Embryonic facial prominence (tissue), 1 donor: ENCODE measurements around the gene MED13L.
"Not testable (repeated sequence)": the region's sequence is repeated elsewhere in the genome, so short reads cannot be mapped to it uniquely, and the experiment has no call there.

Experiments
- DNase-seq: peaks from one replicate; pipeline ENCODE4 v3.0.0-alpha.2; 2016; ENCODE audit errors: extremely low spot score

The MED13L gene

DNA sequence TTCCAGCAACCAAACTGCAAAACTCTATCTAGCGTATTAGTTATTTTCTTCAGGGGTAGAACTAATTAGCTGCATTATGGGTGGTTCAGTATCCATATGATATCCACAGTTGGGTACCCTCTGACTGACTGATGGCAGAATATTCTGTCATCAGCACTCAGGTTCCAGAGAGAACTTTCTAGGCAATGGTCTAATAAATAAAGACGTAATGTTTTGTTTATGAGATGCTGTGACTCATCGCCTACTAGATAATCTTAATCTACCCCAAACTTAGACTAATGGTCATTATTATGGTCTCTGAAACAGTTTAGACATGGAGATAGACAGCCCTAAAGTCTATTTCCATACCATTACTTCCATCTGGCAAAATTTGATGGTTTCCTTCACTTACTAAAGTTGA lies 220.1 kb downstream of the MED13L start:
- DNase-seq, result no peak

DNA sequence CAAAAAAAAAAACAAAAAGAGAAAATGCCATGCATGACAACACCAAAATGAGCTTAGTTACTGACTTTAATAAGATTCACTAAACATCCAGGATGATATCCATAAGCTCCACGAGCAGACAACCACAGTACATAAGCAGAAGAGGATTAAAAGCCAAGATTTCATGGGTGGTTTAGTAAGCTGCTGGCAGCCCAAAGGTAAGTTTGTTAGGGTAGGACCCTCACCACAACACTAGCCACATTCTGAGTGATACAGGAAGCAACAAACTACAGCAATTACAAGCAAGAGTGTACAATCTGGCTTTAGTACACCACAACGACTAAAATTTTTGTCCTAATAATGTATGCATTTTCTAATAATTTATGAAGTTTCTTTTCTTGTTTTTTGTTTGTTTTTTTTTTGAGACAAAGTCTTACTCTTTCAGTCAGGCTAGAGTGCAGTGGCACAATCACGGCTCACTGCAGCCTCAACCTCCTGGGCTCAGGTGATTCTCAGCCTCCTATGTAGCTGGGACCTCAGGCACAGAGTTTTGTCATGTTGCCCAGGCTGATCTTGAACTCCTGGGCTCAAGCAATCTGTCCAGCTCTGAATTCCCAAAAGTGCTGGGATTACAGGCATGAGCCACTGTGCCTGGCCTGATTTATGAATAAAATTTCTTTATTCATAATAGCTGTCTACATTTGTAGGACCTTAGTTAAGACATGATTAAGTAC lies 221.4 kb downstream of the MED13L start:
- no peak for DNase-seq

DNA sequence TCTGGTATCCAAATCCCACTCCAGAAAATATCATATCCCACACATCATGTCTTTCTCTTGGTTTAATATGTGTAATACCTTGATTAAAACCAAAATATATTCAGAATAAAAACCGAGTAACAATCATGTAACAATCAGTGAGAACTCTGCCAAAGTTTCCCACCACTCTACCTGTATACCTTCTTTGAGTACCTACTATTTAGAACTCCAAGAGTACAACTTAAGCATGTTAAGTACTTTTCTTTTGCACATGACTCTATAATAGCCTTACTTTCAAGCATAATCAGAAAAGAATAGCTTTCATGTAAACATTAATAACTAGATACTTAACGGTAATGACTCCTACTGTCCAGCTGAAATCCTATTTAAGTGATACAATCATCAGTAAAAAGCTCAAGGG lies 223.2 kb downstream of the MED13L start:
- no peak for DNase-seq

DNA sequence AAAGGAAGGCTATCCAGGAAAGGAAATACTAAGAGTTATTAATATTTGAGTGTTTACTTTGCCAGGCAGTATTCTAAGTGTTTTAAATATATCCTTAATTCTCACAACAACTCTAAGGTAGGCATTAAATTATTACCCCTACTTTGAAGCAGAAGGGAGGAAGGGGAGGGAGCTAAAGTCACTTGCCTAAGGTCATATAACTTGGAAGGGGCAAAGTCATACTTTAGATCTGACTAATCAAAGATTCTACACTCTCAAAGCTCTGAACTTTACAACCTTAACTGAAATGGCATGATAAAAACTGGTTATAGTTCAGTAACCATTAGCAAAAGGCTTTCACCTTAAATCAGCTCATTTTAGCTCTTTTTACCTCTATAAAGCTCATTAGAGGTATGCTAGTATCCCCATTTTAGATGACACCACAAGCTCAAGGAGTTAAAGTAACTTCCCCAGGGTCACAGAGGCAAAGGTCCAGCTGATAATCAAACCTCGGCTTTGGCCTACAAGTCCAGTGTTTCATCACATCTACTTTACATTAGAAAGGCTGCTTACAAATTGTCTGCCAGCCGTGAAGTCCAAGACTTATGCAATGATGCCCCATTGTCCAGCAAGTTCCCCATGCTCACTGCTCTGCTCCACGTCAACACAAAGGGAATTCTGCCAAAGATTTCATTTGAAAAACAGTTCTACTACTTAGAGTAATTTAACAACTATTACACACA lies 223.9 kb downstream of the MED13L start:
- DNase-seq, result no peak

DNA sequence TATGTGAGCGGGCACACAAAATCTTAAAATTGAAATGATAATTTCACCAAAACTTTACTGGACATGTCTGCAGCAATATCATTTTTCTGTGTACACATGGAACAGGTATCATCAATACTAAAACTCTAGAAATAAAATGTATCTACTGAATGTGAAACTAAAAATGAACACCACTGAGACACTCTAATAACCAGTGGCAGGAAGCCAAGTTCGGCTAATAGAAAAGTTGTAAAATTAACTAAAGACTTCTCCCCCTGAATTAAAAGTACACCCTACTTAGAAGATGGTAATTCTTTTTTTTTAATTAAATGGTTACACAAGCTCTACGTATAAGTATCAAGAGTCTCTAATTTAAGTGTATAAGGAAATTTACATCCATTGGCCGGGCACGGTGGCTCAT lies 227.2 kb downstream of the MED13L start:
- DNase-seq, result no peak

DNA sequence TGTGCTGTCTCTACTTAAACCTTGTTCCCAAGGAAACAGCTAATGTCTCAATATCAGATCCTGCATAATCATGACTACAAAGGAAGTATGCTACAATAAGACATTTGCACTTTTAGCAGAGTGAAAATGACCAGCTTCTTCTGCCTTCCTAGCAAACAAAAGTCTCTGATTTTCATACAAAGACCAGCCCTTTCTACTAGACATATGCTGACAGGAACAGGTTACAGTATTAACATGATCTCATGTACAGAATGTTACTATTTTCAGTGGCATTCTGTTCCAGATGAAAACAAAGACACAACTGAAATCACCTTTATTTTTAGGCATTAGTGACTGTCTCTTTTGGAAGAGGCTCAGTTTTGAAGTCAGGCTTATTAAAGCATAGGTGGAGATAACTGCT lies 228.6 kb downstream of the MED13L start:
- no peak for DNase-seq

DNA sequence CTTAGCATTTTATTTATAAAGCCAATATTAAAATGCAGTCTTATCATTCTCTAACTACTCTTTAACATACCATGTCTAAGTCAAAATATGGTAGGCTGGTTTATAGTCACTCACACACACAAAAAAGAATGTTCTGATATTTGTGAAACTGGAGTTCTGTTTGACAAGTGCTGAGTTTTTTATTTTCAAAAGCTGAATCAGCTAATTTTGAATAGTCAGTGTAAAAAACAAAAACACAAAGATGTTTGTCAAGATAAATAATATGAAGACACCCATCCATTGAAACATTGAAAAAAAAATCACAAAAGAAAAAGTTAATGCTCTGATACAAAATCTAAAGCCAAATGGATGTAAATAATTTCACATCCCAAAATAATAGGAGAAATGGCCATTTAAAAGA lies 231.5 kb downstream of the MED13L start:
- no peak for DNase-seq

DNA sequence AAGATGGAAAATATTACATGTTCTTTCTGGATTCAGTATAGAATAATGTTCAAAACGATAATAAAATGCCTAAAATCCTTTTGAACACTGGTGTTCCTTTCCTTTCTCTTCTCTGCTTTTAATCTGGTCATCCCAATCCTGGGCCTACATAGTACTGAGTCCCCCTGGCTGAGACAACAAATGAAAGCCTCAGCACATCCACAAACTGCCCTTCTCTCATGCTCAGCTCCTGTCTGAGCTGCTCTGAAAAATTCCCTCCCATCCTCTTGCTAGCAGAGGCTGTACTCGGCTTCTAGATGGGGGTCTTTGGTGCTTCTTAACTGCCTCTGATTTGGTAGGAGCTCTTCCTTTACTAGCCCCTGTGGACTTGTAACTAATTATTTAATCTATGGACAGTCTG lies 232.3 kb downstream of the MED13L start:
- DNase-seq, result no peak

DNA sequence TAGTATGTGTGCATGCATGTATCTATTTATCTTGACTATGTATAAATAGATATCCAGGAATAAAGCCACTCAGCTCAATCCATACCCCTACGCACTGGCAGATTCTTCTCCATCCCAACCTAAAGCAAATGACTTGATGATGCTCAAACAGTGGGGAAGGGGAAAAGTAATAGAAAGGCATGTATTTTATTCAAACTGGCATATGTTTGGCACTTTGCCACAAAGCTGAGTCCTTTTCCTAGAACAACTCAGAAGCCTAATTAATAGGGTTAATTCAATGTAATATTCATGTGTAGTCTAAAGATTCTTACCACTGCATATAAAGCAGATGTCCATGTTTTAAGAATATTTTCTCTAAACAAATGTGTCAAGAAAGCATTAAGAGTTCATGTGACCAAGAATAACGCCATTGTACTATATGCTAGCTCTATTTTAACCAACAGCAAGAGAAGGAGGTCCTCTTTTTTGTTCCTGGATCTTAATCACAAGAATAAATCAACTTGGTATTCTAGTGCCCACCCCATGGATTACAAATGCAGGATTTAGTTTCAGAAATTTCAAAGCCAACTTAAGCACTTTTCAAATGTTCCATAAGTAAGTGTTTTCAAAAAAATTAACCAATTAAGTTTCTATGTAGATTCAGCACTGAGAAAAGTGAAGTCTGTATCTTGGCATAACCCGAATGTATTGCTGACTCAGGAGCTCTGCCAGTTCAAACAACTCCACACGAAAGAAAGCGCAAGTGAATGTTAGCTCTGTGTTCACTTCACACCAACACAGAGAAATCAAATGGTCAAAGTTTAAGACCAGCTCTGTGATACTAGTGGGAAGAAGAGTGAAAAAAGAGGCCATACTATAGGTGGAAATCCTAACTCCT lies 233.6 kb downstream of the MED13L start:
- DNase-seq, result no peak

DNA sequence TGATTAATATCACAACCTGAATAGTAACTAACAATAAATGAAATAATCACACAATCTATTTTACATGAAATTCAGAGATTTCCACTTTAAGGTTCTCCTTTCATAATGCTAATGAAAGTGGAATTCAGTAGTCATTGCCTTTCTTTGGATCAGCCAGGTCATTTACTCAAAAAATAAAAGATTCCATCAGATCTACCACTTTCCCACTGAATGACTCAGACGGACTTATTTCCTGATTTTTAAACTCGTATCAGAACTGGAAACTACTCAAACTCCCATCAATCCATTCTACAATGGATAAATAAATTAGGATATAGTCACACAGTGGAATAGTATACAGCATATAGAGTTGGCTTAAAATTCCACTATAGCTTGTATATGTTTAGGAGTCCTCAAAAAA lies 237.1 kb downstream of the MED13L start:
- no peak for DNase-seq

DNA sequence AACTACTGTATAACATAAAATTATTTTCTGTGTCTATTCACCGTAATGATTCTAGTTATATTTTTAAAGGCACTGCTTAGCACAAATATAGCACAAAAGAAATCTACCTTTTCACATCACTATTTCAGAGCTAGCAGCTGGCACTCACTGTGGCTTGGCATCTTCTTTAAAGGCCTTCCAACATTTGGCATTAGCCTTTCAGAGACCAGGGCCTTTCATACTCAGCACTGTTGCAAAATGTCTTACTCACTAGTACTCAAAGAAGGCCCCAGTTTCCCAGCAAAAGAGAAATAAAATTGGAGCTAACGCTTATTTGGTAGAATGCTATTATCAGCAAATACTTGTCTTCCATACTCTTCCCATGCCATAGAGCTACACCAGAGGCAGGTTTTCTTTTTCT lies 238.4 kb downstream of the MED13L start:
- no peak for DNase-seq

DNA sequence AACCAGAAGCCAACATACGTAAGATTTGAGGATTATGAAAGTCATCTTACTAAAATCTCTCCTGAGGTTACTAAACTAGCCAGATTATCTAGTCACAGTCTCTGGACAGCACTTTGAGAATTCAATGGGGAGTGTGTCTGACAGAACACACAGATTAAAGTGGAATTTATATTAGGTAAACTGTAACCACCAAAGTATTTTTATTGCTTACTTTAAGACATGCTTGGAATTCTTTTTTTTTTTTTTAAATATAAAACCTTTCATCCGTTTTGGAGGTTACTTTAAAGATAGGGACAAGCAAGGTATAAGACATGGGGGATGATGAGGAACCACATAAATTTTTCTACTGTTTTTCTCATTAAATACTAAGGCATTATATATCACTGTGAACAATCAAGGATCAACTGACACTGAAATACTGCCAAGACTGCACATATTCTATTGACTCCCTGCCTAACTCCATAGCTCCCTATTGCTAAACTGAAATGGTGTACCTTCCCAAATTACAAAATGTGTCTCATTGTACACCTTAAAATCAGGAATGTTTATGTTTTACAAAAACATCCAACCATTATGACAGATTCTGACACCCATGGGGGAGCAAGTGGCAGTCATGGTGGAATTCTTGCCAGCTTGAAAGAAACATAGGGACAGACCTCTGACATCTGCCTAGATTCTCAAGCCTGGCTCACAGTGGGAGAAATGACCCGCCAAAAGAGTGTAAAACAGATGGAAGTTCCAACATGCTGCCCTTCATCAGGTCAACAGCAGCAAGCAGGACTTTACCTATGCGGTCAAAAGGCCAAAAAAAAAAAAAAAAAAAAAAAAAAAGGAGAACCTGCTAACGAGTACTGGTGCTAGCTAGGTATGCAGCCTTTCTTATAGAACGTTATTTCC lies 239.3 kb downstream of the MED13L start:
- DNase-seq, result no peak

DNA sequence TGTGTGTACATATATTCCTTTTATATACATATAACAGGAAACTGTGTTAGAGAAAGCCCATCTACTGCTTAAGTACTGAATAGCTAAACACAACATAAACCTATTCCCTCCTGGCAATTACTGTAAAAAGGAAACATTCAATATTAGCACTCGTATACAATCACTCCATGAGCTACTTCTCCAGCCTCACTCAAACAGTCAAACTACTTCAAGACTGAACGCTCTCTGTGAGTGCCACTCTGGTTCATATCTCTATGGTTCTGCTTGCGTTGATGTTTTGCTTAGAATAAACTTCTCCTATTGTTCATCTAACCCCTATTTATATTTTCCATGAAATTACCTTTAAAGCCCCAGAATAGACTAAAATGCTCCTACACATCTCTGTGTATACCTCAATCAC lies 243.7 kb downstream of the MED13L start:
- no peak for DNase-seq

DNA sequence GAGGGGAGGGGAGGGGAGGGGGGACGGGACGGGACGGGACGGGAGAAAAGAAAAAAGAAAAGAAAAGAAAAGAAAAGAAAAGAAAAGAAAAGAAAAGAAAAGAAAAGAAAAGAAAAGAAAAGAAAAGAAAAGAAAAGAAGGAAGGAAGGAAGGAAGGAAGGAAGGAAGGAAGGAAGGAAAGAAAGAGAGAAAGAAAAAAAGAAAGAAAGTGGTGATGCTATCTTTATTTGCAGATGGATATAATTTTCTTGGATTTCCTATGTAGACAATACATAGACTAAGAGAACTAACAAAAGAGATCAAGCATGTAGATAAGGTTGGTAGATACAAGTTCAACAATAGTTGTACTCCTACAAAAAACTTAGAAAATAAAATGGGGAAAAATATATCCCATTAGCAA lies 245.9 kb downstream of the MED13L start:
- not testable (repeated sequence) for DNase-seq

DNA sequence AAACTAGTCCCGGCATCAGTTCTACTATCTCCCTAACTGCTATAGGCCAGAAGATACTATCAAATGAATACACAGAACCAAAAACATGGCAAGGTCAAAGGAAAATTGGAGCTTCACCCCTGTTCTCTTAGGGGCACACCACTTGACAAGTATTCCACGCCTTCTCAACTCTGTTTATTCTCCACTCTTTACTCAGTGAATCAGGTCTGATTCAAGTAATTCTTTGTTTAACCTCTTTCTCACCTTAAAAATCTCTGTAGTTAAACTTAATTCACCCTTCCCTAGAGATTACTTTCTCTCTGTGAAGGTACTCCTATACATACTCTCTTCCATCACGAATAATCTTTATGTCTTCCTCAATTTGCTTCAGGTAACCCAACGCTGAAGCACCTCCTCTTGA lies 248.9 kb downstream of the MED13L start:
- DNase-seq, result no peak

DNA sequence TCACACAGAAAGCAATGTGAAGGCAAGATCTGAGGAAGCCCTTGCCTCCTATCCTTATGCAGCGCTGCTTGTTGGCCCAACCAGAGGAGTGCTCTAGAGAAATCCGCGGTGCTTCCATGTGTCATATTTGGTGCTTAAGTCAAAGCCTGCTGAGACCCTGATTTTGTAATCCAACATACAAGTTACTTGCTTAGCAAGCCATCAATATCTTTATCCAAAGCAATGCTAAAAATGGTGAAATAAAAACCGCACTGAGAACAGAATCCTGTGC lies 250.0 kb downstream of the MED13L start:
- no peak for DNase-seq

DNA sequence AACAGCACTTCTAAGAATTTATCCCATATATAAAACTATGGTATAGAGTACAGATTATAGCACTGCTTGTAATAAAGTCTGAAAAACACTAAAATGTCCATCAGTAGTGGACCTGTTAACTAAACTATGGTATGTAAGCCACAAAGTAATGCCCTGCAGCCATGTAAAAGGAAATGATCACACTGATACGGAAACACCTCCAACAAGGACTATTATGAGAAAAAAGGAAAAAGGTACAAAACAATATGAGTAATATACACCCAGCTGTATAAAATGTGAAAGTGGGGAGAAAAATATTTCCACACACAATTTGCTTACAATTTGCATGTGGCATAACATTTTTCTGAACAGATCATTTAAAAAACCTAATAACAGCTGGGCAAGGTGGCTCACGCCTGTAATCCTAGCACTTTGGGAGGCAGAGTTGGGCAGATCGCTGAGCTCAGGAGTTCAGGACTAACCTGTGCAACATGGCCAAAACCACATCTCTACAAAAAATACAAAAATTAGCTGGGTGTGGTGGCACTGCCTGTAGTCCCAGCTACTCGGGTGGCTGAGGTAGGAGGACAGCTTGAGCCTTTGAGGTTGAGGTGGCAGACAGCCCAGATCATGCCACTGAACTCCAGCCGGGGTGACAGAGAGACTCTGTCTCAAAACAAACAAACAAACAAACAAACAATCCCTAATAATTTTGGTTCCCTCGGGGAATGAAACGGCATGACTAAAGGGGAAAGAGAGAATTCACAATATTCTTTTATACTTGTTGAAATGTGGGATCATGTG lies 250.5 kb downstream of the MED13L start:
- DNase-seq, result no peak

DNA sequence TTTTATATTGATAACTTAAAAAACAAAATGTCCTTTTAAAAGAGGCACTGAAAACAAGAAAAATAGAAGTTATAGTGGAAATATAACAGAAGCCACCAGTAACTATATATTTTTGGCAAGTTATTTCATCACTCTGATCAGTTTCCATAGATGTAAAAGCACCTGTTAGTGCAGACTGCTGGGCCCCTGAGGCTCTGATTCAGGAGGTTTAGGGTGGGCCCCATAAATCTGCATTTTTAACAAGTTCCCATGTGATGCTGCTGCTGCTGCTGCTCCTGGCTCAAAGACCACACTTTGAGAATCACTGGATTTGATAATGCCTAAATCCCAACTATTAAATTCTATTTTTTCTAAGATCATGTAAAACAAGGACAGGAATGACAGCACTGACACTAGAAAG lies 251.1 kb downstream of the MED13L start:
- DNase-seq, result no peak

DNA sequence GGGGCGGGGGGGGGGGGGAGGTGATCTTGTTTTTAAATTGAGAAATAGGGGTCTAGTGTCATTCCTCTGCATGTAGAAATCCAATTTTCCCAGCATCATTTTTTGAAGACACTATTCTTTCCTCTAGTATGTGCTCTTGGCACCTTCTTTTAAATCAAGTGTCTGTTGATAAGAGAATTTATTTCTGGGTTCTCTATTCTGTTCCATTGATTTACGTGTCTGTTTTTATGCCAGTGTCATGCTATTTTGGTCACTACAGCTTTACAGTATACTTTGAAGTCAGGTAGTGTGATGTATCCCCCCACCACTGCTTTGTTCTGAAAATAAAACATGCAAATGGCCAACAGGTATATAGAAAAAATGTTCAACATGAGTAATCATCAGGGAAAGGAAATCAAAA lies 252.7 kb downstream of the MED13L start:
- no peak for DNase-seq

DNA sequence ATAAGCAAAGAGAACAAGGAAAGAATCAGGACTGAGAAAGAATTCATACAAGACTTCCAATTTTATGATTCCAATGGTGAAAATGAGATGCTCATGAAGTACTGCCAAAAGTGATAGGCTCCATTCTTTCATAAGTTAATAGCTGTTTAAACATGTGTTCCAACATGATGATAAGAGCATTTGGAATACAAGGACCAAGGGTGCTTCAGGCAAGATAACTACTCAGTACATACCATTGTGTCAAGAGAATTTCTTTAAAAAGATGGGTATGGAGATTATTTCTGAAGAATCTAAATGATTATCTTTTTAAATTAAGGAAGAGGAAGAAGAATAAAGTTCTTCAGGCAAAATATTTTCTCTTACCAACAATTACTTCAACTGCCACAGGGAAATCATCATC lies 258.1 kb downstream of the MED13L start:
- no peak for DNase-seq

DNA sequence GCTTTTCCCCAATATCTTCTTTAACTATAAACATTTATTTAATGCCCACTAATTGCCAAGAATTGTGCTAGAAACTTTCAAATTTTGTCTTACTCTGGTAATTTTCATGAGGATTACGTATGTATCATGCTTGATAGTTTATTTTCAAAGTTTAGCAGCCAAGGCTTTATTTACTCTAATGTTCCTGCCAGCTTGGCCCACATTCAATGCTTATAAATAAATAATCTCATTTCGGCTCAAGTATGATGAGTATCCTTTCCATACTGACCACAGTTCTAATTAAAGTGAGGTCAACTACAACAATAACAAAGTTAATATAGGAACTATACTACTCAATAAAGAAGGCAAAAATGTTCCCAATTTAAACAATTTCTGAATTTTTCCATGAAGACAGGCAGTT lies 259.2 kb downstream of the MED13L start:
- no peak for DNase-seq
